ENCODE data around the gene GTSF1L.

Gene GTSF1L

GRCh38 chr20:43715511-43715910 lies 11.3 kb downstream of the GTSF1L start:
- no peak for DNase-seq

- DNase-seq = no peak
These were observed 11.8 kb downstream of the GTSF1L start for GRCh38 chr20:43715044-43715443.

- DNase-seq = no peak
These were observed 15.6 kb downstream of the GTSF1L start for GRCh38 chr20:43711098-43711654.

- DNase-seq = no peak
These were observed 16.3 kb downstream of the GTSF1L start for GRCh38 chr20:43710370-43711044.

GRCh38 chr20:43702502-43702901 lies 24.3 kb downstream of the GTSF1L start:
- no peak for DNase-seq

- no peak for DNase-seq
These were observed 26.2 kb downstream of the GTSF1L start for GRCh38 chr20:43700627-43701026.

- DNase-seq = no peak
These were observed 26.7 kb downstream of the GTSF1L start for GRCh38 chr20:43699941-43700565.

GRCh38 chr20:43695571-43695970 lies 31.2 kb downstream of the GTSF1L start:
- no peak for DNase-seq

- no peak for DNase-seq
These were observed 32.0 kb downstream of the GTSF1L start for GRCh38 chr20:43694763-43695162.

- DNase-seq = peak; percentile 36
These were observed 34.8 kb downstream of the GTSF1L start for GRCh38 chr20:43691928-43692524.

GRCh38 chr20:43690943-43691598 lies 35.7 kb downstream of the GTSF1L start:
- DNase-seq = no peak

- no peak for DNase-seq
These were observed 37.6 kb downstream of the GTSF1L start for GRCh38 chr20:43689165-43689564.

GRCh38 chr20:43686820-43687219 lies 40.0 kb downstream of the GTSF1L start:
- no peak for DNase-seq

- DNase-seq = no peak
These were observed 44.4 kb downstream of the GTSF1L start for GRCh38 chr20:43682446-43682845.

- no peak for DNase-seq
These were observed 44.8 kb downstream of the GTSF1L start for GRCh38 chr20:43681991-43682410.

- peak; percentile 41 for DNase-seq
These were observed 45.3 kb downstream of the GTSF1L start for GRCh38 chr20:43681468-43681942.

GRCh38 chr20:43680981-43681380 lies 45.8 kb downstream of the GTSF1L start:
- no peak for DNase-seq

GRCh38 chr20:43676368-43676767 lies 50.4 kb downstream of the GTSF1L start:
- DNase-seq = no peak
